GM18507 (cell line): ENCODE results near the gene RPS2.
"Not testable (repeated sequence)": the region's sequence is repeated elsewhere in the genome, so short reads cannot be mapped to it uniquely, and the experiment has no call there.

ENCODE experiments used
- DNase-seq: peaks from one replicate; pipeline ENCODE4 v3.0.0; 2011; ENCODE audit warnings: low read depth; ENCODE audit not compliant: insufficient read length; ENCODE audit errors: extremely low spot score
- FAIRE-seq: peaks from 2 replicates; lab custom pipeline; 2011; peaks lifted over from hg19 to GRCh38; lab: Jason Lieb, UNC

Gene RPS2

DNA sequence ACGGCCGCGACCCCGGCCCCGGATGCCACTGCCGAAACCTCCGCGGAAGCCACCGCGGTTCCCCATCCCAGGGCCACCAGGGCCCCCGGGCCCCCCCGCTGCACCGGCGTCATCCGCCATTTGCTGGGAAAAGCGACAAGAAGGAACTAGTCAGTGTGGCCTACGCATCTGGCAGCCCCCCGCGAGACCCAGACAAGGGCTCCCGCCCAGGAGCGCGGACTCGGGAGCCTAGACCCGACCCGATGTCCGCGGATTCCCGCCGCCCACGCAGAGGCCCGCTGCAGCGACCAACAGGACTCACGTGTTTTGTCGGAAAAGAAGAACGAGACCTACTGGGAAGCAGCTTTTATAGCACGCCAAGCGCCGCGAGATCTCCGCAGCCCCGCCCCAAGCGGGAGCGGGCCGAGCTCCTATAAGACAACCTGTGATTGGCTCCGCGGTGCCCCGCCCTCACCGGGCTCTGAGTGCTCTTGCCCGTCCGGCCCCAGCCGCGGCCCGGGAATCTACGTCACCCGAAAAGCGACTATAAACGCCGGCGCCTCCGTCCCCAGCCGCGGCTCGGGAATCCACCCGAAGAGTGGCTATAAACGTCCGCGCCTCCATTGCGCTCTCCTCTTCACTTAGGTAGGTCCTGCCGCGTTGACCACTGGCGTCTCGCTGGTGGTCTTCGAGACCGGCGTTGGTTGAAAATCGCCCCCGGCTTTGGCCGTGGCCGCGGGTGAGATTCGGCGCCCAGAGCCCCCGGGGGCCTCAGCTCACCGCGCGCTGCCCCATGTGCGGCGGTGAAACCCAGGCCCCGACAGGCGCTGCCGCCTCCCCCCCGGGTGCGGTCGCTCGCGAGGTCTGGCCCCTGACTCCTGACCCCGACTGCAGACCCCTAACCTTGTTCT, at the start of gene RPS2:
Gene RPS2 (minus strand): TSS at position 321 of the 890 bp plus-strand sequence. CDS start 201 bp downstream, at position 120.
- FAIRE-seq, result peak; percentile 99
- DNase-seq, result peak; percentile 100

DNA sequence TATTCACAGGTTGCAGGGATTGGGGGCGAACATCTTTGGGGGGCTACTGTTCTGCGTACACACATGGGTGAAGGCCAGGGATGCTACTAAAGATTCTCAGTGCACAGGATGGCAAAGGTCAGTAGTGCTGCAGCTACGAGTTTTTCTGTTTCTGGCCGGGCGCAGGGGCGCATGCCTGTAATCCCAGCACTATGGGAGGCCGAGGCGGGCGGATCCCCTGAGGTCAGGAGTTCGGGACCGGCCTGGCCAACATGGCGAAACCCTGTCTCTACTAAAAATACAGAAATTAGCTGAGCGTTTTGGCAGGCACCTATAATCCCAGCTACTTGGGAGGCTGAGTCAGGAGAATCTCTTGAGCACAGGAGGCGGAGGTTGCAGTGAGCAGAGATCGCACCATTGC, 48.9 kb upstream of the RPS2 start:
- no peak for FAIRE-seq
- no peak for DNase-seq

DNA sequence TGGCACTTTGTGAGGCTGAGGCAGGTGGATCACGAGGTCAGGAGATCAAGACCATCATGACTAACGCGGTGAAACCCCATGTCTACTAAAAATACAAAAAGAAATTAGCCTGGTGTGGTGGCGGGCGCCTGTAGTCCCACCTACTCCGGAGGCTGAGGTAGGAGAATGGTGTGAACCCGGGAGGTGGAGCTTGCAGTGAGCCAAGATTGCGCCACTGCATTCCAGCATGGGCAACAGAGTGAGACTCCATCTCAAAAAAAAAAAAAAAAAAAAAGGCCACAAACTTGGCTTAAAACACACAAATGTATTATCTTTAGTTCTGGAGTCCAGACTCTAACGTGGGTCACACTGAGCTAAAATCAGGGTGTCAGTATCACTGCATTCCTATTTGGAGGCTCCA, 47.1 kb upstream of the RPS2 start:
- FAIRE-seq, DNase-seq: not testable (repeated sequence)

DNA sequence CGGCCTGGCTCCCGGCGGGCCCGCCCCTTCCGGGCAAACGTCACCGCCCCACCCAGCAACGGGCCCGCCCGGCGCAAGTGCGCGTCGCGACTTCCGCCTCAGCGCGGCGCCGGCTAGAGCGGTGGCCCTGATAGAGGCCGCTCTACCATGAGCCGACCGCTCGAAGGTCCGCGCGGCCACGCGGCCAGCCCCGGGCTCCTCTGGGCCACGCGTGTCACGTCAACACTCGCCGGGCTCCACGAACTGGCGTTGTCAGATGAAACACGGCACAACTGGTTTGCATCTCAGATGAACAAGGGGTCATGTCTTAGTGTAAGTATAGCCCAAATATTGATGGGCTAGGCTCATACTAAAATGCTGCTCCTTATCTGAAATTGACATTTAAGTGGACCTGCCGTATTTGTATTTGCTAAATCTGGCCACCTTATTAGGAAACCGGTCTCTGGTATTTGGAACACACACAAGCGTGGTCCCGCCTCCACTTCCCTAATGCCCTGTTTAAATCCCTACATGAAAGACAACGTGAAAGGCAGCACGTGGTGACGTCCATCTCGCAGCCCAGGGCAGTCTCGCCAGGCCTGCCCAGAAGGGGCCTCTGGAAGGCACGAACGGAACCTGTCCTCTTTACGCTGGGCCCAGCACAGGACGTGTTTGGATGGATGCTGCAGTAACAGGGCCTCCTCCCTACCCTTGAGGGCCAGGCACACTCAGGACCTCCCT, 45.3 kb upstream of the RPS2 start, which contains the start of gene ZNF598:
Gene ZNF598 (minus strand): TSS at position 31 of the 720 bp plus-strand sequence.
- peak; percentile 80 for FAIRE-seq

DNA sequence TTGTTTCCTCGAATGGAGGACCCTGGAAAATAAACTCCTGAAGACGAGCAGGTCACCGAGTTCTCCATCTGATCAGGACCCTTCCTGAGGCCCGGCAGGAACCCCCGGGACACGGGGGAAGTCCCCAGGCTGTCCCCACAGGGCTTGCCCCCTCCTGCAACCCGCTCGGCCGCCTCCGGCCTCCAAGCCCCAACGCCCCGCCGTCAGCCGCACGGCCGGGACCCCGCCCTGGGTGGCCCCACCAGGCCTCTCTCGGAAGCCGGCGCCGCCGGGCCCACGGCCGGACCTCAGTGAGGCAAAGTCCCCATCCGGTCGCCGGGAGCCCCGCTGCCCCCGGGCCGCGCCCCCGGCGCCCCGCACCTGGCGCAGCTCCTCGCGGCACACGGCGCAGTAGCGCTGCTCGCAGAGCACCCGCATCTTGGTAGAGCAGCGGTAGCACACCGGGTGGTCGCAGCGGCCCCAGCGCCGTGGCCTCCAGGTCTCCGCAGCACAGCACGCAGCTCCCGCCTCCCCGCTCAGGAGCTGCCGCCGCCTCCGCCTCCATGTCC, 44.6 kb upstream of the RPS2 start:
- FAIRE-seq, result no peak
- DNase-seq, result no peak

More for the DNA sequence above, 45.3 kb upstream of the RPS2 start, which contains the start of gene ZNF598:
- peak; percentile 96 for DNase-seq

DNA sequence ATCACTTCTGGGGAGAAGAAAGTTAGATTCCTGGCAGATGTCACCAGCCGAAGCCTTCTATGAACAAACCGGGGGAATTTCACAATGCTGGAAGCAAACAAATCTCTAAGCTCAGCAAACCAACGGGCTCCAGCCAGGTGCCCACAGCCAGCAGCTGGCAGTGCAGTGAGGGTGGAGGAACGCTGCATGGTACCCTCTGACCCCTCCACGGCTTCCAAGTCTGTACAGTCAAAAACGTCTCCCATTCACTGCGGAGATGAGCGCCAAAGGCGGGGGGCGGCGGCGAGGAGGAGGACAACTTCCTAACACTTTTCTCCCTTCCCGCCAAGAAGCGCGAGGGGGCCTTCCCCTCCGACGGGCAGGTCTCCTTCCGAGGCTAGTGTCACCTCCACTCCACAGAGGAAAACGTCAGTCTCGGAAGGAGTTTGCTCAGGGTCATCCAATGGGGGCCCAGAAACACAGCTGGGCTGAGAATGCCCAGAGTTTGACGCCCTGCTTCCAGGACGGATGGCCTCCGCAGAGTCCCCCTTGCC, 44.1 kb upstream of the RPS2 start:
- no peak for DNase-seq
- FAIRE-seq, result no peak

DNA sequence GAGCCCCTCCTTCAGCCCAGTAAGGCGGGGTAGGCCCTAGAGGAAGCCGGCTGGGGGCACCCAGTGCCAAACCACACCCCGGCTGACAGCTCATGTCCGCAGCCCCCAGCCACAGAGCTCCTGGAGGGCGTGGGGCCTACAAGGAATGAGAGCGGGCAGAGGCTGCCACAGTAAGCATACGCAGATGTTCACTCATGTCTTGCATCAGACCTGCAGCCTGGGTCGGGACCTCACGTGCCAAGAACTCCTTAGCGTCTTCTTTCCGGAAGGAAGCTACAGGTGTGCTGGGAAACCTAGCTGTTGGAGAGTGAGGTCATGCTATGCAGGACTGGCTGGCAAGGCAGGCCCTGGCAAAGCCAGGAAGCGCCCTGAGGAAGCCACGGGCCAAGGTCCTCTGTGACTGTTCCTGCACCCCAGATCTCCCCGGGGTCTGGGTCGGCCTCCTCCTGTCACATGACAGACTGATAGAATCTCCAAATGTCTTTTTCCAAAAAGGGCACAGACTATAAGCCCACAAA, 43.4 kb upstream of the RPS2 start:
- DNase-seq (no peak), FAIRE-seq (no peak)

DNA sequence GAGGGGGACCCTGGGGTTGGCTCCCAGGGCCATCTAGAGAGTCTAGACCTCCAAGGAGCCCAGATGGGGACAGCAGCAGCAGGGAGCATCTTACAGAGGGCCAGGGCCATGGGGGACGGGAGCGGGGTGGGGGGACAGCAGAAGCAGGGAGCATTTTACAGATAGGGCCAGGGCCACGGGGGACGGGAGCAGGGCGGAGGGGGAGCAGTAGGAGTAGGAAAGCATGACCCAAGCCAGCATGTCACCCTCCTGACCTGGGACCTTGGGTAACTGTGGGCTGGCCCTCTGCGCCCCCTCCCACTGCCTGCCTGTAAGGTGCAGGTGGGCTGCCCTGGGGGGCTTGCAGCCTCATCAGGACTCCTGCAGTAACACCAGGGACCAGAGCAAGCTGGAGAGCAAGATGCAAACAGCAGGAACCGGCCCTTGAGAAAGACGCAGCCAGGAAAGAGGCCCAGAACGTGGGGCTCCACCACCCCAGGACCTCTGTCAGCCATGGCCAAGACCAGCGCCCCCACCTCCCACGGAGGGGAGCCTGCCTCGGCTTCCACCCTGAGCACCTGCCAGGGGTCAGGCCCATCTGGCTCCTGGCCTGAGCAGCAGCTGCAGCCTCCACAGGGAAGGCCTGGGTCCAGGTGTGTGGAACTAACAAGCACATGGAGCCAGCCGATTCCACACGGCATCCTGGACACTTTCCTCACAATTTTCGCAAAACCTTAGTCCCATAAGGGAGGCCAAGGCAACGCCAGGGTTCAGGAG, 42.6 kb upstream of the RPS2 start:
- FAIRE-seq (no peak), DNase-seq (no peak)

DNA sequence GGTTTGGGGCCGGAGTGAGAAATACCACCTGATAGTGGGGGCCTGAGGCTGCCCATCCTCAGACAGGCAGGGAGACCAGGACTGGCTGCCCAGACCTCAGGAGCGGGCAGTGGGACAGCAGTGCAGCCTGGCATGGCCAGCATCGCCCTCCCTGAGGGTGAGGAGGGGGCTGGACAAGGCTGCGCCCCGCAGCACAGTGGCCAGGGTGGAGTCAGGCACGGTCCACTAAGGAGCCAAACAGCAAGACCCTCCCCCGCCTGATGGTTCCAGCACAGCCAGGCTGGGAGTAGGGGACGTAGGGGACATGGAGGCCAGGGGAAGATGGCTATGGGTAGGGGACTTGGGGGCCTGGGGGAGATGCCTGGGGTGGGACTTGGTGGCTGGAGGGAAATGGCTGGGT, 41.7 kb upstream of the RPS2 start:
- FAIRE-seq, result no peak
- no peak for DNase-seq

DNA sequence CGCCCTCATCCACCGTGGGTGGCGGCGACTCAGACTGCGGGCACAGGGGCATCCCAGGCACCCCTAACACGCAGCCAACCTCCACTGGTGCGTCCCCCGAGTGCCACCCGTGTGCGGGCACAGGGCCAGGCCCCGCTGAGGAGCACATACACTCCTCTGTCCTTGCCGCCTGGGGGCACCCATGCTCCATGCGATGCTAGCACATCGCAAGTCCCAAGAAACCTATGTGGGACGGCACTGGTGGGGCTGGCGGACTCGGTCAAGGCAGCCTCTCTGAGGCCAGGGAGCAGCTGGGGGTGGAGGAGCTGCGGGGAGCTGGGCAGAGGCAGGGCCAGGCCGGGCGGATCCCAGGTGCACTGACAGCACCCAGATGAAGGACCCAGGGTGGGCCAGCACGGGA, 41.0 kb upstream of the RPS2 start:
- DNase-seq, result no peak
- FAIRE-seq, result no peak

DNA sequence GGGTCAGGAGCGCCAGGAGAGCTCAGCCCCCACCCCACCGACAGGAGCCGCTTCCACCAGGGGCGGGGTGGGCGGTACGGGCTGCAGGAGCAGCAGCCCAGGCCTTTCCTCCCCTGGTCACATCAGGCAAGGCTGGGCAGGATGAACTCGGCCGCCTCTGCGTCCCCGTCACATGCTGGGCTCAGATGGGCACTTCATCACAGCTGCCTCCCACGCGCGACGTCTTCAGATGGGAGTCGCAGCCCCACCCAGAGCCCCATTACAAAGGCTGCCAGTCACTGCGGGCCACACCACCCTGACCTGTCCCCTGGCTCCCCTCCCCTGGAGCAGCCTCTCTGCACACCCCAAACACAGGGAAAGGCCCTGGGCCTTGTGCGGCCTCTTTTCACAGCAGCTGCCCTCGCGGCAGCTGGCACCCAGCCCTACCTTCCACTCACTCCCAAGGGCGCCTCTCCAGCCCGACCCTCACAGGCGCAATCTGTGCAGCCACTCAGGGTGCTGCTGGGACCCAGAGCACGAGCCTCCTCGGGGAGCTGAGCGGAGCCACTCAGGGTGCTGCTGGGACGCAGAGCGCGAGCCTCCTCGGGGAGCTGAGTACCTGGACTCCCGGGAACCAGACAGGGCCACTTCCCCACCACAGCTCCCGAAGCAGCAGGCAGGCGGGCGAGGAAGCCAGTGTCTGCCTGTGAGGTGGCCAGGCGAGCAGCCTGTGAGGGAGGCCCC, 40.3 kb upstream of the RPS2 start:
- FAIRE-seq (no peak), DNase-seq (no peak)

DNA sequence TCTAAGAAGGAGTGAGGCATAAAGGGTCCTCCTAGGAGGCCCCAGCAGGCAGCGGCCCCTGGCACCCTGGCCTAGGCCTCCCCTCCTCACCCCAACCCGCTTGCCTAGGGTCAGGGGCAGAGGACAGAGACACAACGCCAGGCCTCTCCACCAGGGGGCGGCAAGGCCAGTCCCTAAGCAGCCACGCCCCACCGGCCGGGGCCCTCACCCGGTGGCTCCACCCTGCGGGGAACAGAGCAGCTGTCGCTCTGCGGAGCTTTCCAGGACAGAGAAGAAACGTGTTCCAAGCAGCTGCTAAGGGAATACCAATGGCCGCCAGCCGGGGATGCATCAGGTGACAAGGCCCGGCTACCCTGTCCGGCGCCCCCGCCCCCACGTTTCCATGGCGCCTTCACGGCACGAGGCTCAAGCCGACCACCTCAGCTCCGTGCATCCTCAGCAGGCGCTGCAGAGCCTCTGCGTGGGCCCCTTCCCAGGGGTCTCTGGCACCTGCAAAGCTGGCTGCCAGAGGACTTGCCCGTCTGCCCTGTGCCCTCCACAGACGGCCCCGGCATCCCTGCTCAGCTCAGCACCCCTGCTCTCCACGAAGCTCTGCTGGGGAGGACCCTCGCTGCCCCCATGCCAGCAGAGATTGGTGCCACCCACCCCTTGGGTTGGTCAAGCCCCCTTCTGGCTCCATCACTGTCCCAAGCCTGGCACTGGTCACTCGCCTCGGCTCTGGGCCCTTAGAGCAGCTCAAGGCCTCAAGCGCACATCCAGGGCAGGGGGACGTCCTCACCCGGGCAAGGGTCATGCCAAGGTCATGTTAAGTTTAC, 39.4 kb upstream of the RPS2 start:
- DNase-seq (peak; percentile 81), FAIRE-seq (peak; percentile 98)

DNA sequence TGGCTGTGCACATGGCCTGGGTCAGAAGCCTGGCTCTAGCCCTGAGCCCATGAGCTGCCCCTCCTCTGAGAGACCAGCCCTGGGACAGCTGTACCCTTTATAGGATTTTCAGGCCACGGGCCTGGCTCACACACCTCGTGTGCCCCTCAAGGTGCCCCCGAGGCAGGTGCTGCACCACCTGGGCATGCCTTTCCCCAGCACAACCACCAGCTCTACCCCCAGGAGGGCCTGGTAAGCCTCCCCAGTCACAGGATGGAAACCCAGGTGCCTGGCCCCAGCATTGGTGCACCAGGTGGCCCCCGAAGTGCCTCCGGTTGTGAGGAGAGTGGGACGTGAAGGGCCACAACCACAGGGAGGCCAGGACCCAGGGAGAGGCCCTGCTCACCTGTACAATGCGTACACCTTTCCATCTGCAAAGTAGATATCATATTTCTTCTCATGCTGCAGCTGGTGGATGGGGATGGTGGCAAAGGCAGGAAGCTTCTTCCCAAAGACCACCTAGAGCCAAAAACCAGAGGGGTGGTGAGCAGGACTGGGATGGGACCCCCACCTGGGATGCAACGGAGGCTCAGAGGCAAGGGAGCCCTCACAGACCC, 38.7 kb upstream of the RPS2 start:
- no peak for DNase-seq
- FAIRE-seq, result no peak

DNA sequence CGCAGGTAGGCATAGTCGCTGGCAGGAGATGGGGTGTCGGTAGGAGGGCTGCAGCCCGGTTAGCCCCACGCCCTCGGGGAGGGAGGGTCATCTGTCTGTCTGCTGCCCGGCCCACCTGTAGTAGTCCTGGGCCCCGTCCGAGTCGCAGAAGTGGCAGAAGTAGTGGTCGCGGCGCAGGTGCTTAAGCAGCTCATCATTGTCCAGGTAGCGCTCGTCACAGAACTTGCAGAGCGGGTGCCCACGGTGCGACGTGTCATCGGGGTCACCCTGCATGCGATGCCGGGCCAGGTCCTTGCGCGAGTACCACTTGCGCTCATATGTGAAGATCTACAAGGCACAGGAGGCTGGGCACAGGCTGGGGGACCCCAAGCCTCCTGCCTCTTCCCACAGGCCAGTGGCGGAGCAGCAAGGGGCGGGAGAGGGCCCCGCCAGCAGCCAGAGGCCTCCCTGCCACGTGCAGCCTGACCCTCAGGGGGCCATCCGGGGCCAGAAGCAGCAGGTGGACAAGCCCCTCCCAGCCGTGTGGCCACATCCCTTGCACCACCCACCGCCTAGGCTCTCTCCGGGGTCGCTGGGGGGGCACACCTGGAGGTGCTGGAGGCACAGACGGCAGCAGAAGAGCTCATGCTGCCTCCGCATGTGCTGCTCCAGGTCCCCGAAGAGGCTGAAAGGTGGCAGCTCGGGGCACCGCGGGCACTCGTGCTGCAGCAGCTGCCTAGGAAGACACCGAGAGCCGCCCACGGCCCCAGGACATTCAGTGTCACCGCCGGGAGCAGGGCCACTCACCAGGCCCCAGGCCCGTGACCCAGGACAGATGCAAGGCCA, 38.0 kb upstream of the RPS2 start:
- DNase-seq (no peak), FAIRE-seq (no peak)

DNA sequence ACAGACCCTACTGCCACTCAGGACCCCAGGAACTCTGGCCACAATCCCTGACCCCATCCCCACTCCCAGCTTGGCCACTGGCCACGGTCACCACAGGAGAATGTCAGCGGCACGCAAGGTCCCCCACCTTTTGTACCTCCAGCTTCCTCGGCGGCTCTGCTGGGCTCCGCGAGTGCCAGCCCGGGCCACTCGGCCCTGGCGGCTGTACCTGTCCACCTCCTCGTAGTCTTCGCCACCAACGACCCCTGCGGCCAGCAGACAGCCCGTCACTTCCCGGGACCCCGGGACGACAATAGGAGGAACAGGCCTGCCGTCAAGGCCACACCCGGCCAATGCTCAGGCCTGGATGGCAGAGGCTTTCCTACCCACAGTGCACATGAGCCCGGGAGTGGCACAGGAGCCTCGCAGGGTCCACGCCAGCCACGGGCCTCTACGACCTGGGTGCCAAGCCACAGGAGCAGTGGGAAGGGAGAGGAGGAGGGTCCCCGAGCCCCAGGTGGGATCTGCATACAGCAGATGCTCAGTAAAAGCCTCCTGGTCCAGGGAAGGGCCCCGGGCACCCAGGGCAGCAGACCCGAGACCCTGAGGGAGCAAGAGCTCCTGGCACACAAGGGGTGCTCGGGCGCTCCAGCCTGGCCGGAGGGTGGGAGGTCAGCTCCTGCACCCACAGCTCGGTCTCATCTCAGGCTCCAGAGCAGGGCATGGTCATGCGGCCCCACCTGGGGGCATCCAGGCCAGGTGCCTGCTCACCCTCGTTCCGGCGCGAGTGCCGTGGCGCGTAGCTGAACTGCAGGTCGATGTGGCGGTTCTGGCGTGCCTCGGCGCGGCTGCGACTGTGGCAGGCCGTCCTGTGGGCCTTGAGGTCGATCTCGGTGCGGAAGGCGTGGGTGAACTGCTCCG, 37.1 kb upstream of the RPS2 start:
- DNase-seq, result no peak
- FAIRE-seq, result no peak

DNA sequence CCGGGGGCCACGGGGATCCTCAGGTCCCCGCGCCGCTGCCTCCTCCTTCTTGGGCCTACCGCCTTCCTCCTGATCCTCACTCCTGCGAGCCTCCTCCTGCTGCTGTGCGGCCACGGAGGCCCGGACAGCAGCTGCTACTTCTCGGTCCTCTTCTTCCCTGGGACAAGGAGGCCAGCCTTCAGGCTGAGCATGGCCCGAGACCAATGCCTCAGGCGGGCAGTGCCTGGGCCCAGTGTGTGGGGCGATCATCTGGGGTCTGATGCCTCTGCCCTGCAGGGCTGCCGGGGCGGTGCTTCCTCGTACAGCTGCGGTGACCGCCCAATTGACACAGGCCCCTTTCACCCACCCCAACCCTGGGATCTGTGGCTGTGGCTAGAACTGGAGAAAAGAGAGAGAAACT, 36.4 kb upstream of the RPS2 start:
- FAIRE-seq (no peak), DNase-seq (no peak)
